GM12878 (cell line): ENCODE results near the gene F12. TPM values are rescaled to one million over a fixed set of nuclear protein-coding genes. Genes with fewer than 3 reads are reported as not detected.

ENCODE experiments used
- ATAC-seq: fragments of 200-7000 bp; cut with Tn5 transposase; 3 replicates; pipeline ENCODE4 v1.9.1; 2020; ENCODE audit warnings: mild to moderate bottlenecking, moderate library complexity
- BruUV-seq: library from RNA; stranded (reverse); fragments of 400-500 nt; replicated peaks from 2 replicates; lab custom pipeline; 2021; lab: Mats Ljungman, UMichigan
- CTCF ChIA-PET: fragments of 300-600 bp; sonication (Branson Sonifier 250); formaldehyde crosslinking; extraction: SDS; loops from one replicate; lab custom pipeline; 2021; ENCODE audit warnings: inconsistent platforms; lab: Yijun Ruan, JAX
- POLR2A ChIA-PET: fragments of 350-600 bp; formaldehyde crosslinking; extraction: SDS; loops from one replicate; lab custom pipeline; 2021; ENCODE audit warnings: inconsistent platforms; lab: Charles Lee
- RAD21 ChIA-PET: fragments of 300-600 bp; sonication (Branson Sonifier 250); formaldehyde crosslinking; loops from one replicate; lab custom pipeline; 2023; ENCODE audit warnings: antibody characterized with exemption; ENCODE audit not compliant: unreplicated experiment; lab: Charles Lee
- SMC1A ChIA-PET: fragments of 300-600 bp; sonication (Branson Sonifier 250); formaldehyde crosslinking; loops from one replicate; lab custom pipeline; 2023; ENCODE audit not compliant: unreplicated experiment, uncharacterized antibody; lab: Charles Lee
- DNase-seq: peaks from one replicate; pipeline ENCODE4 v3.0.0-alpha.2; 2011; ENCODE audit warnings: low read depth, low spot score
- FAIRE-seq: peaks from 3 replicates; lab custom pipeline; 2011; peaks lifted over from hg19 to GRCh38; lab: Jason Lieb, UNC
- H2AFZ ChIP-seq: 2 replicates; pipeline ENCODE4 v1.6.0; 2011; ENCODE audit warnings: low read depth, low read length, control low read depth; ENCODE audit not compliant: control insufficient read depth
- H3K27ac ChIP-seq: 2 replicates; pipeline ENCODE4 v1.5.1; 2011; ENCODE audit warnings: control low read depth; ENCODE audit not compliant: control insufficient read depth, insufficient read depth
- H3K27me3 ChIP-seq, 2 experiments: replicated peaks in 1 of 2; 2 replicates each; pipeline versions ENCODE4 v1.6.0 to v1.6.1; 2011; ENCODE audit warnings: low read length in 1 of 2; ENCODE audit not compliant: control insufficient read depth in 2 of 2, insufficient read depth in 2 of 2
- H3K36me3 ChIP-seq, 2 experiments: 2 replicates each; pipeline ENCODE4 v1.5.1; 2011; ENCODE audit warnings: low read length in 1 of 2; ENCODE audit not compliant: control insufficient read depth in 2 of 2, insufficient read depth in 2 of 2
- H3K4me1 ChIP-seq: 2 replicates; pipeline ENCODE4 v1.6.1; 2011; ENCODE audit warnings: mild to moderate bottlenecking, low read length, moderate library complexity, mixed read lengths; ENCODE audit not compliant: control insufficient read depth, insufficient read depth
- H3K4me2 ChIP-seq: 2 replicates; pipeline ENCODE4 v1.6.0; 2011; ENCODE audit warnings: control low read depth; ENCODE audit not compliant: control insufficient read depth, insufficient read depth
- H3K4me3 ChIP-seq: fragments of 200-600 bp; sonication (generic); 2 replicates; pipeline ENCODE4 v1.5.1; 2016
- H3K79me2 ChIP-seq: 2 replicates; pipeline ENCODE4 v1.6.0; 2011; ENCODE audit warnings: low read length; ENCODE audit not compliant: control insufficient read depth, insufficient read depth
- H3K9ac ChIP-seq: 2 replicates; pipeline ENCODE4 v1.8.0; 2011; ENCODE audit warnings: low read length, control low read depth, mixed read lengths; ENCODE audit not compliant: control insufficient read depth, insufficient read depth
- H3K9me3 ChIP-seq: replicated peaks from 3 replicates; pipeline ENCODE4 v1.5.1; 2011; ENCODE audit warnings: mild to moderate bottlenecking, low read length; ENCODE audit not compliant: control insufficient read depth, insufficient read depth
- H4K20me1 ChIP-seq: 2 replicates; pipeline ENCODE4 v1.6.0; 2011; ENCODE audit not compliant: control insufficient read depth, insufficient read depth
- BACH1 ChIP-seq: fragments of 450-650 bp; IDR thresholded peaks from 2 replicates; pipeline ENCODE4 v1.6.1; 2017; ENCODE audit warnings: mild to moderate bottlenecking, borderline replicate concordance
- BCL3 ChIP-seq: IDR thresholded peaks from 2 replicates; pipeline ENCODE4 v1.6.1; 2011; ENCODE audit warnings: borderline replicate concordance, low read depth, mild to moderate bottlenecking, moderate library complexity, low read length; ENCODE audit not compliant: insufficient read depth, poor library complexity, severe bottlenecking
- CBFB ChIP-seq: IDR thresholded peaks from 2 replicates; pipeline ENCODE4 v1.6.1; 2016; ENCODE audit warnings: antibody characterized with exemption, low read depth
- ETV6 ChIP-seq, 2 experiments: fragments of 450-650 bp in 1 of 2; IDR thresholded peaks in 1 of 2; conservative IDR thresholded peaks in 1 of 2; 2 replicates each; pipeline ENCODE4 v1.6.1; 2014; ENCODE audit warnings: antibody characterized with exemption in 1 of 2, borderline replicate concordance in 1 of 2, low read depth in 1 of 2, mild to moderate bottlenecking in 1 of 2, moderate library complexity in 1 of 2
- HDAC6 ChIP-seq: fragments of 200-600 bp; sonication (generic); IDR thresholded peaks from one replicate; pipeline ENCODE4 v1.8.0; 2017; ENCODE audit warnings: antibody characterized with exemption; ENCODE audit not compliant: unreplicated experiment
- IRF4 ChIP-seq: IDR thresholded peaks from 2 replicates; pipeline ENCODE4 v1.6.1; 2011; ENCODE audit warnings: low read depth, low read length
- NBN ChIP-seq: fragments of 450-650 bp; IDR thresholded peaks from 2 replicates; pipeline ENCODE4 v1.6.1; 2016
- NR2F1 ChIP-seq: fragments of 450-650 bp; conservative IDR thresholded peaks from 2 replicates; pipeline ENCODE4 v1.6.1; 2017; ENCODE audit warnings: mild to moderate bottlenecking
- PKNOX1 ChIP-seq: fragments of 450-650 bp; IDR thresholded peaks from 2 replicates; pipeline ENCODE4 v1.6.1; 2016; ENCODE audit warnings: mild to moderate bottlenecking
- RAD51 ChIP-seq: fragments of 450-650 bp; IDR thresholded peaks from 2 replicates; pipeline ENCODE4 v1.6.1; 2016; ENCODE audit warnings: moderate library complexity, mild to moderate bottlenecking, inconsistent platforms
- RCOR1 ChIP-seq: conservative IDR thresholded peaks from 2 replicates; pipeline ENCODE4 v1.6.1; 2012; ENCODE audit warnings: low read depth, low read length, improper control_type of control experiment
- RUNX3 ChIP-seq: IDR thresholded peaks from 2 replicates; pipeline ENCODE4 v1.6.1; 2012; ENCODE audit warnings: low read length, inconsistent platforms
- SMAD5 ChIP-seq: IDR thresholded peaks from 2 replicates; pipeline ENCODE4 v1.6.1; 2016; ENCODE audit warnings: antibody characterized with exemption, low read depth
- SMARCA5 ChIP-seq: fragments of 450-650 bp; IDR thresholded peaks from 2 replicates; pipeline ENCODE4 v1.6.1; 2017; ENCODE audit warnings: mild to moderate bottlenecking
- USF2 ChIP-seq: IDR thresholded peaks from 2 replicates; pipeline ENCODE4 v1.6.1; 2011; ENCODE audit warnings: low read depth, low read length, improper control_type of control experiment, borderline replicate concordance
- ZBED1 ChIP-seq: IDR thresholded peaks from 2 replicates; pipeline ENCODE4 v1.6.1; 2016; ENCODE audit warnings: borderline replicate concordance
- ZNF274 ChIP-seq: IDR thresholded peaks from one replicate; pipeline ENCODE4 v1.8.0; 2011; ENCODE audit not compliant: insufficient read length, insufficient read depth
- WGBS: methylation state at CpG from one replicate; pipeline ENCODE4 v1.1.6; 2016; ENCODE audit warnings: low lambda C conversion rate; ENCODE audit not compliant: insufficient replicate concordance, insufficient coverage; ENCODE audit errors: missing lambda C conversion rate; 5-methylcytosine and 5-hydroxymethylcytosine counted together
- in situ Hi-C: fragments of 300-500 bp; cut with MboI; formaldehyde crosslinking; loops from 9 replicates; pipeline ENCODE4 v1.14.3; 2018; ENCODE audit warnings: mixed read lengths
- intact Hi-C: fragments of 100-400 bp; cut with micrococcal nuclease; formaldehyde crosslinking; loops from one replicate; pipeline ENCODE4 v1.14.2; 2022; ENCODE audit not compliant: unreplicated experiment
- polyA plus RNA-seq, 11 experiments: library from polyadenylated mRNA; depleted of rRNA in 4 of 11; unstranded in 6 of 11; stranded (reverse) in 5 of 11; fragments of >200 nt; fragmentation: Nextera tagmentation in 4 of 11; fragmentation: Illumina TruSeq in 1 of 11; extraction: Ambion mirVana in 4 of 11; extraction: Trizol in 1 of 11; gene quantifications; 1 replicate in 1 of 11; 2 replicates in 10 of 11; pipeline versions ENCODE4 v1.2.1 to v1.2.3, GENCODE V29; 2011 to 2016; ENCODE audit warnings: inconsistent platforms in 2 of 11, missing spikeins in 2 of 11, low read depth in 1 of 11
- total RNA-seq, 4 experiments: library from RNA; depleted of rRNA in 3 of 4; stranded (reverse); fragments of >200 nt in 3 of 4; fragmentation: Illumina TruSeq in 1 of 4; extraction: Trizol in 1 of 4; gene quantifications; 2 replicates each; pipeline versions ENCODE4 v1.2.1 to v1.2.3, GENCODE V29; 2013 to 2021

Gene F12
- total and polyA plus RNA-seq, 10 of the 15 experiments (the other 5 are each of a cell fraction or from before 2014, with no cell fraction given): 0.25 to 11.3 (median 5.5) TPM

- DNase-seq (no peak), FAIRE-seq (no peak)
- Histone ChIP-seq H3K27ac (no peak overlapping the region), H3K4me3 (no peak overlapping the region), H4K20me1 (no peaks in the 10 kb centered on the region), H3K79me2 (peaks cover 23% of the 10 kb centered on the region)
- CTCF ChIA-PET: no interaction called here
- 89% methylated on average over 17 of the region's 20 CpGs for WGBS
- TF ChIP-seq SMARCA5 (no peak), IRF4 (no peak), SMAD5 (no peak), RCOR1 (no peak), ETV6 (conservative IDR thresholded peaks at IDR 0.05 in 1 of 2, IDR thresholded peaks at IDR 0.05 in 1 of 2; ENCODE audit: borderline replicate concordance in 1 of 2, low read depth in 1 of 2) (no peak), HDAC6 (no peak), BACH1 (no peak), RUNX3 (no peak), CBFB (no peak), ZBED1 (no peak), ZNF274 (no peak), RAD51 (no peak), PKNOX1 (no peak), NBN (no peak), USF2 (no peak), BCL3 (no peak), NR2F1 (no peak)
- TF ChIP-seq, all 136 proteins: peak for 0
- Histone ChIP-seq H3K27me3 (no peaks in the 10 kb centered on the region), H3K9me3 (no peaks in the 10 kb centered on the region), H2AFZ (no peak overlapping the region), H3K4me1 (peaks cover 27% of the 10 kb centered on the region), H3K4me2 (no peak overlapping the region), H3K9ac (no peak overlapping the region), H3K36me3 (peaks cover 46 to 52% of the 10 kb centered on the region in 2 experiments)
- SMC1A ChIA-PET: interaction anchor here (7.2 kb wide), 1 partner anchor 8 kb away, joined by 73 read pairs; the partner anchor contains the start of gene PRR7
- BruUV-seq: no TSS peak
- intact Hi-C loops (no loop called here), in situ Hi-C loops (no loop called here)
- POLR2A ChIA-PET: interaction anchor here (13.4 kb wide), 1 partner anchor 14 kb away, joined by 358 read pairs; the partner anchor contains the start of gene PRR7
- no peak for ATAC-seq
- RAD21 ChIA-PET: no interaction called here
Measured at GRCh38 chr5:177434942-177435738, 25.8 kb upstream of the F12 start.
